GM12864 (cell line): ENCODE measurements around the gene PON3.
A peak's percentile ranks its signal among the peaks of the same experiment; 100 is the strongest.

Source experiments
- DNase-seq: peaks from one replicate; pipeline ENCODE4 v3.0.0-alpha.2; 2011; ENCODE audit warnings: low read depth
- H3K4me3 ChIP-seq: 2 replicates; pipeline ENCODE4 v1.5.1; 2011; ENCODE audit warnings: mild to moderate bottlenecking, low read depth, low read length, control low read depth
- TF ChIP-seq, protein P1 (sequence below): IDR thresholded peaks from 2 replicates; pipeline ENCODE4 v1.5.1; 2011; ENCODE audit warnings: low read depth, mild to moderate bottlenecking, moderate library complexity, low read length, control low read depth, inconsistent platforms; ENCODE audit errors: missing control alignments

Gene PON3

DNA sequence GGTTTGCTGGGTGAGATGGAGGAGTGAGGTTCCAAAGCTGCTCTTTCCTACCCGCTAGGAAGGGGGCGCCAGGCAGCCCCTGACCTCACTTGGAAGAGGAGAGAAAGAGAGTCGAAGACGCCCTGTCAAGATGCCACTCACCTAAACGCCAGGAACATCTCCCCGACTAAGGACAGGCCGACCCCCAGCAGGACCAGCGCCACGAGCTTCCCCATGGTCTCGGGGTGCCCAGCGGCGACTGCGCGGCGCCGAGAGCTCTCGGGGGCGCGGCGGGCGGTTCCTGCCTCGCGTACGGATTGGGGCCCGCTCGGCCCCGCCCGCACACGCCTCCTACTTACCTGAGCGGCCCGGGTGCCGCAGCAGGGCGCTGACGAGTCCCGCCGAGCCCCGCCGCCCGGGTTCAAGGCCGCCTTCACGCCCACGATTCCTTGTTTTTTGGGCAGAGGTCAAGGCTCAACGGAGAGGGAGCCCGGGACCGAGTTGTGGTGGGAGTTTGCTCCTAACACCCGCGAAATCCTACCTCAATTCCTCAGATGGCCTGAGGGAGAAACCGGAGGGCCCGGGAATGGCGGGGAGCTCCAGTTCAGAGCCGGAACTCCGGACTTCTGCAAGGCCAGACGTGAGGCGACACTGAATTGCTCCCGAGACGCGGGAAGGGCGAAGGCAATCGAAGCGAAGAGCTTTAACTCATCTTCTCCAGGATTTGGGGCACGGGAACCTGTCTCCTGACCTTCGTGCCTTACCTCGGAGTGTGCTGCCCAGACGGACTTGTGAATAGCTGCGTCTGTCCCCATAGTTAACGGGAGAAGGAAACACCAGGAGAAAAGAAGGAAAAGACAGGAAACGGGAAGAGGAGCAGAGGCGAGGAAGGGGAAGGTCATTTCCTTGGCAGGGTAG is at the start of gene PON3:
TSS of gene PON3 (minus strand) at position 240 of the 897 bp plus-strand sequence. CDS start at position 215, 25 bp downstream.
- TF ChIP-seq, protein P1, sequence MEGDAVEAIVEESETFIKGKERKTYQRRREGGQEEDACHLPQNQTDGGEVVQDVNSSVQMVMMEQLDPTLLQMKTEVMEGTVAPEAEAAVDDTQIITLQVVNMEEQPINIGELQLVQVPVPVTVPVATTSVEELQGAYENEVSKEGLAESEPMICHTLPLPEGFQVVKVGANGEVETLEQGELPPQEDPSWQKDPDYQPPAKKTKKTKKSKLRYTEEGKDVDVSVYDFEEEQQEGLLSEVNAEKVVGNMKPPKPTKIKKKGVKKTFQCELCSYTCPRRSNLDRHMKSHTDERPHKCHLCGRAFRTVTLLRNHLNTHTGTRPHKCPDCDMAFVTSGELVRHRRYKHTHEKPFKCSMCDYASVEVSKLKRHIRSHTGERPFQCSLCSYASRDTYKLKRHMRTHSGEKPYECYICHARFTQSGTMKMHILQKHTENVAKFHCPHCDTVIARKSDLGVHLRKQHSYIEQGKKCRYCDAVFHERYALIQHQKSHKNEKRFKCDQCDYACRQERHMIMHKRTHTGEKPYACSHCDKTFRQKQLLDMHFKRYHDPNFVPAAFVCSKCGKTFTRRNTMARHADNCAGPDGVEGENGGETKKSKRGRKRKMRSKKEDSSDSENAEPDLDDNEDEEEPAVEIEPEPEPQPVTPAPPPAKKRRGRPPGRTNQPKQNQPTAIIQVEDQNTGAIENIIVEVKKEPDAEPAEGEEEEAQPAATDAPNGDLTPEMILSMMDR = peak; percentile 53
- peak within 1 kb of the TSS; percentile 47 for H3K4me3 ChIP-seq
- DNase-seq = no peak

DNA sequence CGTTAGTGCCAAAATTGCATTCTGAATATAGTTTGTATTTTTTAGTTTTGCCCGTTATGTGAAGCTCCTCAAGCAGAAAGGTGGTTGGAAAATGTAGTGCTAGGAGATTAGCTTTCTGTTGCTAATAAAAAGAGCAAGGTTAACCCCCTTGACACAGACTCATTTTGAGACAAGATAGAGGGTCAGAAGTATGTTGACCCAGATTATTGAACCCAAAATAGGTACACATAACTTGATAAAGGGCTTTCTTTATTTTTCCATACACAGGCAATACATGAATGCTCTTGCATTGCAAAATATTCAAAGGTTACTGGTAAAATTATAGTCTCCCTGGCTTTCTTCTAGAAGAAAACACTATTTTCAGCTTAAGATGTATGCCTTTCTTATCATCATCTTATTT is 48.6 kb upstream of the PON3 start:
- no peak for DNase-seq
- TF ChIP-seq, protein P1 = no peak
- H3K4me3 ChIP-seq = no peak overlapping the region

- H3K4me3 ChIP-seq = no peak overlapping the region
- no peak for DNase-seq
- TF ChIP-seq, protein P1 = no peak
These were observed 45.1 kb upstream of the PON3 start for GRCh38 chr7:95441042-95441823.

DNA sequence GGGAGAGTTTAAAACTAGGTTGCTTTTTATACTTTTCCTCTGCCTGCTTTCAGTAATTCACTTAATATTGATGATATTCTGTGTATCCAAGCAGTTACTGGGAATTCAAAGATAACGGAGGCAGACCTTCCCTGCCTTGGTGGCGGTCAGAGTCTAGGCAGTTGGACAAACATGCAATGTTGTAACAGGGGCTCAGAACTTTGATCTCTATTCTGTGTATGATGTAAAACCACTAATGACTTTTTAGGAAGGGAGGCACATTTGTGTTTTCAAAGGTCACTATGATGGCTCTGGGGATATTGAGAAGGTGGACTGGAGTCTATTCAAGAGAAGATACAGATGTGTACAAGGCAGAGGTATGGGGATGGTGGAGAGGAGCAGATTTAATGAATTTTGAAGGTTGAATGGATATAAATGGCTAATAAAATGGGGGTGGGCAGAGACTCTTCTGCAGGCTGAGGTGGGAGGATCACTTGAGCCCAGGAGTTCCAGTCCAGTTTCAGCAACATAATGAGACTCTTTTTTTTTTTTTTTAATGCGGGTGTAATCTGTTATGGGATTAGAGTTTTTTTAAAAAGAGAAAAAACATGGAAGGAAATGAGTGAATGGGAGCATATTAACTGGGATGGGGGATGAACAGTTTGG is 44.3 kb upstream of the PON3 start:
- TF ChIP-seq, protein P1 = no peak
- no peak for DNase-seq
- H3K4me3 ChIP-seq = no peak overlapping the region

GRCh38 chr7:95436407-95436806 is 40.2 kb upstream of the PON3 start:
- no peak for DNase-seq
- TF ChIP-seq, protein P1 = no peak
- H3K4me3 ChIP-seq = no peak overlapping the region

- no peak overlapping the region; the same call in 1 of the 2 replicates for H3K4me3 ChIP-seq
- no peak for DNase-seq
- TF ChIP-seq, protein P1 = no peak
These were observed 39.2 kb upstream of the PON3 start for GRCh38 chr7:95435422-95435780.
